ENCODE data around the gene ATP5PO. TPM values are rescaled to one million over a fixed set of nuclear protein-coding genes. Genes with fewer than 3 reads are reported as not detected.

ATP5PO gene, protein sequence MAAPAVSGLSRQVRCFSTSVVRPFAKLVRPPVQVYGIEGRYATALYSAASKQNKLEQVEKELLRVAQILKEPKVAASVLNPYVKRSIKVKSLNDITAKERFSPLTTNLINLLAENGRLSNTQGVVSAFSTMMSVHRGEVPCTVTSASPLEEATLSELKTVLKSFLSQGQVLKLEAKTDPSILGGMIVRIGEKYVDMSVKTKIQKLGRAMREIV
- total RNA-seq (100 to 1,000 TPM; 538 to 677 (median 585) TPM), polyA plus RNA-seq (1,692 TPM)
- long read RNA-seq, donor 1, transcript ATP5PO-201 (7 exons, 932 nt) = major isoform, 558 of 581 reads
- long read RNA-seq, donor 1, partial matches to known transcripts = 10 of 581 reads
- long read RNA-seq, donor 1, other reads (novel, unspliced or antisense) = 13 of 581 reads
- long read RNA-seq, donor 2, transcript ATP5PO-201 (7 exons, 932 nt) = major isoform, 361 of 394 reads
- long read RNA-seq, donor 2, partial matches to known transcripts = 25 of 394 reads
- long read RNA-seq, donor 2, other reads (novel, unspliced or antisense) = 8 of 394 reads
- long read RNA-seq, donor 3, transcript ATP5PO-201 (7 exons, 932 nt) = major isoform, 222 of 258 reads
- long read RNA-seq, donor 3, partial matches to known transcripts = 24 of 258 reads
- long read RNA-seq, donor 3, other reads (novel, unspliced or antisense) = 12 of 258 reads
- long read RNA-seq, donor 4, transcript ATP5PO-201 (7 exons, 932 nt) = major isoform, 267 of 285 reads
- long read RNA-seq, donor 4, partial matches to known transcripts = 11 of 285 reads
- long read RNA-seq, donor 4, other reads (novel, unspliced or antisense) = 7 of 285 reads

DNA sequence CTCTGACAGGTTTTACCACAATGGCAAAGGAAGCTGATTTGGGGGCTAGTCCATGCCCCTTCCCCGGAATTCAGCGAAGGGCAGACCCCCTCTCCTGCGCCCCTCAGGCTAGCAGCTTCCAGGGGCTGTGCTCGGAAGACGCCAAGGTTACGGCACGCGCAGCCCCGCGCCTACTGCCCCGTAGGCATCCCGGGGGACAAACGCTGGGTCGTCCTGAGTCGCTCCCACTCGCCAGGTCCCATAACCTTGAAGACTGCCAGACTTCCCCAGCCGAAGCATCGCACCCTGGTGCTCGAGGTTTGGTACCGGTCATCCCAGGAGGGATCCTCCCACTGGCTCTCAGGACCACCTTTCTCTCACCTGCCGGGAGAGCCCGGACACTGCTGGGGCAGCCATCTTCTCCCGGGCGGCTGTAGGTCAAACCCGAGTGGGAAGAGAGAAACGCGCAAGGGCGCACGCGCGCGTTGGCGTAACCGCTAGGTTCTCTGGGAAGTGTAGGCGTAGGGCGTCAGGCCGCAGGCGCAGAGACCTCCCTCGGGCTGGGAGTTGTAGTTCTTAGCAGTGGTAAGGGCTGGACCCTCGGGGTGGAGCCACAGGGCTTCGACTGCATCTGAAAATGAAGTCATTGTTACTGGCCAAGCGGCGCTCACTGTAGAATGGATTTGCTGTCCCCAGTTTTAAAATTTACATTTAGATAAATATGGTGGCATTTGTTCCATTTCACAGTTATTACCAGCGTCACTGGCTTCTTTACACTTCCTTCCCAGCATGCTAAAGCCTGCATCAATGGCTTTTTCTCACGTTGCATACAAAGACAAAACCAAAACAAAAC, at the start of gene ATP5PO:
Gene ATP5PO, minus strand, starts transcription at position 437 of the 832 bp plus-strand sequence. Its CDS starts 41 bp downstream, at position 396.
- Histone ChIP-seq H3K9me3 (ENCODE audit: control insufficient read depth, low read length) (no peaks in the 10 kb centered on the region), H3K4me3 (ENCODE audit: low read length) (peak within 1 kb of the TSS; percentile 86), H3K27me3 (ENCODE audit: control insufficient read depth, insufficient read depth) (no peaks in the 10 kb centered on the region), H3K4me1 (ENCODE audit: control insufficient read depth, insufficient read depth, low read length) (no peaks in the 10 kb centered on the region), H3K27ac (ENCODE audit: low read length) (peak within 1 kb of the TSS; percentile 77)
- under 1% methylated on average over 45 of the region's 45 CpGs for WGBS
- DNase-seq = peak; percentile 98 to 99 (median 99)
- peak; percentile 100 for ATAC-seq
- intact Hi-C loops (cut with DNase I) = no loop called here

GRCh38 chr21:33964706-33965325, 49.2 kb upstream of the ATP5PO start:
- Histone ChIP-seq H3K27me3 (ENCODE audit: control insufficient read depth, insufficient read depth) (no peaks in the 10 kb centered on the region), H3K9me3 (ENCODE audit: control insufficient read depth, low read length) (no peaks in the 10 kb centered on the region), H3K4me1 (ENCODE audit: control insufficient read depth, insufficient read depth, low read length) (peaks cover 6% of the 10 kb centered on the region), H3K4me3 (ENCODE audit: low read length) (no peak overlapping the region), H3K27ac (ENCODE audit: low read length) (no peak overlapping the region)
- DNase-seq = no peak
- intact Hi-C loops (cut with DNase I) = no loop called here
- 92% methylated on average over 3 of the region's 3 CpGs for WGBS
- no peak for ATAC-seq

DNA sequence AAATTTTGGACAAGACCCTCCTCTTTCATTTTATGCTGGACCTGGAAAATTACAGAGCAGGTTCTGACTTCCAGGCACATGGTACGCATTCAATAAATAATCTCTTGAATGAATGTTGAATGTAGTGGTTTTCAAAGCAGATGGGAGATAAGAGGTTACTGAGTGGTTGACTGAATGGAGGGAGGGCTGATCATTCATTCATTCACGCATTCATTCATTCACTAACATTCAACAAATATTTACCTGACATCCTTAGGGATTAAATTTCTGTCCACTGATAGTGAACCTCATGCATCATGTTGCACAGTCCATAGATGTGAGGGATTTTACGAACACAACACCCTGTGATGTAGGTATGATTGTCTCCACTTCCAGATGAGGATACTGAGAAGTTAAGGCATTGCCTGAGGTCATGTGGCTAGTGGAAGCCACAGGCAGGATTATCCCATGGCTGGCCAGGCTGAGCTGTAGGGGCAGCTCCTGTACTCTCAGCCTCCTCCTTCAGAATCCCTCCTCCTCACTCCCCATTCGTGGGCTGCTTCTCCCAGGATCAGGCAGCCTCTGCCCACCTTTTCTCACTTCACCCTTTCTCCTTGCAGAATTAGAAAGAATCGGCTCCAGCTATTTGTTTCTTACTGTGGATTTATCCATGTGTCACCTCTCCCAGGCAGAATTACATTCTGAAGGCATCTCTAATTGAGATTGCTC, 48.4 kb upstream of the ATP5PO start:
- Histone ChIP-seq H3K9me3 (ENCODE audit: control insufficient read depth, low read length) (no peaks in the 10 kb centered on the region), H3K27me3 (ENCODE audit: control insufficient read depth, insufficient read depth) (no peaks in the 10 kb centered on the region), H3K4me3 (ENCODE audit: low read length) (no peak overlapping the region), H3K27ac (ENCODE audit: low read length) (no peak overlapping the region), H3K4me1 (ENCODE audit: control insufficient read depth, insufficient read depth, low read length) (peaks cover 3% of the 10 kb centered on the region)
- DNase-seq = no peak
- intact Hi-C loops (cut with DNase I) = no loop called here
- 77% methylated on average over 5 of the region's 5 CpGs for WGBS
- ATAC-seq = no peak

DNA sequence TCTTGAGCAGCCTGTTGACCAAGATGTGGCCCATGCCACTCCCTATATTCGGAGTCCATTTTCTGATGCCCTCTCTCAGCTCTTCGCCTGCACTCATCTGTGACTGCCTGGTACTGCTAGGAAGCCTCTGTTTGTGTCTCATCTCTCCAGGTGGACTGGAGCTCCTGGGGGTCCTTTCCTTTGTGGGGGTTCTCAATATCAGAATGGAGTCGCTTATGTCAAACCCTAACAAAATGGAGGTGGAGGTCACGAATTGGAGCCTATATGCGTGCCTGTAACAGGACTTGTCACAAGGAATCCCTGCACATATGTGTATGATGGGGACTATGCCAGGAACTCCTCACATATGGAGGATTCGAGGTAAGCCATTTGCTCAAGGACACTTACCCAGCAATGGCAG, 46.7 kb upstream of the ATP5PO start:
- WGBS = 96% methylated on average over 6 of the region's 6 CpGs
- intact Hi-C loops (cut with DNase I) = no loop called here

GRCh38 chr21:33961061-33961460, 45.5 kb upstream of the ATP5PO start:
- no peaks in the 10 kb centered on the region for H3K27me3 ChIP-seq (ENCODE audit: control insufficient read depth, insufficient read depth)
- H3K9me3 ChIP-seq (ENCODE audit: control insufficient read depth, low read length) = no peaks in the 10 kb centered on the region
- H3K4me3 ChIP-seq (ENCODE audit: low read length) = no peak overlapping the region
- intact Hi-C loops (cut with DNase I) = no loop called here
- 92% methylated on average over 6 of the region's 6 CpGs for WGBS
- DNase-seq = no peak
- ATAC-seq = no peak
- H3K4me1 ChIP-seq (ENCODE audit: control insufficient read depth, insufficient read depth, low read length) = no peaks in the 10 kb centered on the region
- no peak overlapping the region for H3K27ac ChIP-seq (ENCODE audit: low read length)

More for the DNA sequence above, 46.7 kb upstream of the ATP5PO start:
- Histone ChIP-seq H3K27me3 (ENCODE audit: control insufficient read depth, insufficient read depth) (no peaks in the 10 kb centered on the region), H3K4me3 (ENCODE audit: low read length) (no peak overlapping the region), H3K4me1 (ENCODE audit: control insufficient read depth, insufficient read depth, low read length) (no peaks in the 10 kb centered on the region), H3K9me3 (ENCODE audit: control insufficient read depth, low read length) (no peaks in the 10 kb centered on the region), H3K27ac (ENCODE audit: low read length) (no peak overlapping the region)
- no peak for ATAC-seq
- no peak for DNase-seq

DNA sequence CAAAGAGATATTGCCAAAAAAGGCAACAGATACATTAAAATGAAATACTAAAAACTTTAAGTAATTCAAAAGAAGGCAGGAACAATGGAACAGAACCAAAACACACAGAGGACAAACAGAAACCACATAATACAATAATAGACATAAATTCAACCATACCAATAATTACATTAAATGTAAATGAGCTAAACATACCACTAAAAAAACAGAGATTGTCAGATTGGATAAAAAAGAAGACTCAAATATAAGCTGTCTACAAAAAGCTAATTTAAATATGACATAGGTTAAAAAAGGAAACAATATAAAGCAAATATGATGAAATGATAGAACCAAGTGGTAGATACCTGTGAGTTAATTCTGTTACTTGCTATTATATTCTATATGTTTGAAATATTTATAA, 44.1 kb upstream of the ATP5PO start:
- Histone ChIP-seq H3K27ac (ENCODE audit: low read length) (no peak overlapping the region), H3K27me3 (ENCODE audit: control insufficient read depth, insufficient read depth) (no peaks in the 10 kb centered on the region), H3K4me1 (ENCODE audit: control insufficient read depth, insufficient read depth, low read length) (no peaks in the 10 kb centered on the region), H3K4me3 (ENCODE audit: low read length) (no peak overlapping the region), H3K9me3 (ENCODE audit: control insufficient read depth, low read length) (no peaks in the 10 kb centered on the region)
- no peak for ATAC-seq
- intact Hi-C loops (cut with DNase I) = no loop called here
- DNase-seq = no peak

DNA sequence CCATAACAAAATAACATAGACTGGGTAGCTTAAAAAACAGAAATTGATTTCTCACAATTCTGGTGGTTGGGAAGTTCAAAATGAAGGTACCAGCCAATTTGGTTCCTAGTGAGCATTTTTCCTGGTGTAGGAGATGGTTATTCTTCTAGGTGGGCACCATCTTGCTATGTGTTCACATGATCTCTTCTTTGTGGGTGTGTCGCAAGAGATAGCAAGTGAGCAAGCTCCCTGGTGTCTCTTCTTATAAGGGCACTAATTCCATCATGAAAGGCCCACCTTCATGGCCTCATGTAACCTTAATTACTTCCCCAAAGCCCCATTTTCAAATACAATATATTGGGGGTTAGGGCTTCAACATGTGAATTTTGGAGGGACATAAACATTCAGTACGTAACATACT, 38.8 kb upstream of the ATP5PO start:
- DNase-seq = no peak
- ATAC-seq = no peak
- Histone ChIP-seq H3K27me3 (ENCODE audit: control insufficient read depth, insufficient read depth) (no peaks in the 10 kb centered on the region), H3K4me3 (ENCODE audit: low read length) (no peak overlapping the region), H3K27ac (ENCODE audit: low read length) (no peak overlapping the region), H3K4me1 (ENCODE audit: control insufficient read depth, insufficient read depth, low read length) (peaks cover 1% of the 10 kb centered on the region), H3K9me3 (ENCODE audit: control insufficient read depth, low read length) (no peaks in the 10 kb centered on the region)
- intact Hi-C loops (cut with DNase I) = no loop called here
- WGBS = 96% methylated on average over 2 of the region's 2 CpGs

GRCh38 chr21:33951276-33952178, 35.9 kb upstream of the ATP5PO start:
- Histone ChIP-seq H3K27me3 (ENCODE audit: control insufficient read depth, insufficient read depth) (no peaks in the 10 kb centered on the region), H3K4me3 (ENCODE audit: low read length) (no peak overlapping the region), H3K27ac (ENCODE audit: low read length) (peak overlapping the region; percentile 61), H3K9me3 (ENCODE audit: control insufficient read depth, low read length) (no peaks in the 10 kb centered on the region), H3K4me1 (ENCODE audit: control insufficient read depth, insufficient read depth, low read length) (peaks cover 17% of the 10 kb centered on the region)
- intact Hi-C loops (cut with DNase I) = no loop called here
- DNase-seq (no peak), ATAC-seq (no peak)
- 72% methylated on average over 8 of the region's 8 CpGs for WGBS

- DNase-seq (no peak), ATAC-seq (no peak)
- no peak overlapping the region for H3K4me3 ChIP-seq (ENCODE audit: low read length)
- intact Hi-C loops (cut with DNase I) = no loop called here
- peaks cover 17% of the 10 kb centered on the region for H3K4me1 ChIP-seq (ENCODE audit: control insufficient read depth, insufficient read depth, low read length)
- WGBS = 90% methylated on average over 10 of the region's 10 CpGs
- H3K27me3 ChIP-seq (ENCODE audit: control insufficient read depth, insufficient read depth) = no peaks in the 10 kb centered on the region
- no peaks in the 10 kb centered on the region for H3K9me3 ChIP-seq (ENCODE audit: control insufficient read depth, low read length)
- no peak overlapping the region for H3K27ac ChIP-seq (ENCODE audit: low read length)
Observed at GRCh38 chr21:33950431-33951079, 35.0 kb upstream of the ATP5PO start.

Data from right cardiac atrium (tissue), 5 donors.